GM23248 (cell line): ENCODE measurements around the gene ADAMTS15. TPM values are rescaled to one million over a fixed set of nuclear protein-coding genes. Genes with fewer than 3 reads are reported as not detected.

Experiments used
- DNase-seq: peaks from one replicate; pipeline ENCODE4 v3.0.0-alpha.2; 2015
- H2AFZ ChIP-seq: fragments of 200-600 bp; sonication (generic); 2 replicates; pipeline ENCODE4 v1.6.1; 2016; ENCODE audit warnings: antibody characterized with exemption
- H3F3A ChIP-seq: fragments of 200-600 bp; sonication (generic); 2 replicates; pipeline ENCODE4 v1.6.1; 2016; ENCODE audit warnings: mild to moderate bottlenecking, antibody characterized with exemption, mixed run types; ENCODE audit not compliant: insufficient read depth
- H3K27ac ChIP-seq: fragments of 200-600 bp; sonication (generic); 2 replicates; pipeline ENCODE4 v1.5.1; 2016; ENCODE audit warnings: mild to moderate bottlenecking
- H3K27me3 ChIP-seq: fragments of 200-600 bp; sonication (generic); replicated peaks from 2 replicates; pipeline ENCODE4 v1.6.1; 2016; ENCODE audit warnings: mild to moderate bottlenecking; ENCODE audit not compliant: insufficient read depth
- H3K36me3 ChIP-seq: fragments of 200-600 bp; sonication (generic); 2 replicates; pipeline ENCODE4 v1.6.1; 2016; ENCODE audit warnings: low read depth, mild to moderate bottlenecking
- H3K4me1 ChIP-seq: fragments of 200-600 bp; sonication (generic); 2 replicates; pipeline ENCODE4 v1.6.1; 2016; ENCODE audit warnings: mild to moderate bottlenecking; ENCODE audit not compliant: insufficient read depth
- H3K4me2 ChIP-seq: fragments of 200-600 bp; sonication (generic); one replicate; pipeline ENCODE4 v1.6.1; 2016; ENCODE audit warnings: mild to moderate bottlenecking; ENCODE audit not compliant: unreplicated experiment
- H3K4me3 ChIP-seq: fragments of 200-600 bp; sonication (generic); 2 replicates; pipeline ENCODE4 v1.5.1; 2016; ENCODE audit warnings: mild to moderate bottlenecking
- H3K79me2 ChIP-seq: fragments of 200-600 bp; sonication (generic); 2 replicates; pipeline ENCODE4 v1.6.1; 2016; ENCODE audit warnings: mild to moderate bottlenecking; ENCODE audit not compliant: insufficient read depth
- H3K9ac ChIP-seq: fragments of 200-600 bp; sonication (generic); 2 replicates; pipeline ENCODE4 v1.6.1; 2016; ENCODE audit warnings: mild to moderate bottlenecking
- H3K9me2 ChIP-seq: fragments of 200-600 bp; sonication (generic); 2 replicates; pipeline ENCODE4 v1.6.1; 2016; ENCODE audit warnings: mixed run types, mild to moderate bottlenecking, moderate library complexity; ENCODE audit not compliant: insufficient read depth
- H3K9me3 ChIP-seq: fragments of 200-600 bp; sonication (generic); one replicate; pipeline ENCODE4 v1.6.1; 2017; ENCODE audit warnings: low read depth
- H4K20me1 ChIP-seq: fragments of 200-600 bp; sonication (generic); 2 replicates; pipeline ENCODE4 v1.6.0; 2016; ENCODE audit not compliant: insufficient read depth
- EZH2 ChIP-seq: fragments of 200-600 bp; sonication (generic); IDR thresholded peaks from 2 replicates; pipeline ENCODE4 v1.6.1; 2018; ENCODE audit warnings: antibody characterized with exemption, mild to moderate bottlenecking; ENCODE audit not compliant: insufficient read depth, poor library complexity, severe bottlenecking
- EZH2phosphoT487 ChIP-seq: fragments of 200-600 bp; sonication (generic); IDR thresholded peaks from 2 replicates; pipeline ENCODE4 v1.6.1; 2018; ENCODE audit warnings: antibody characterized with exemption, moderate library complexity, mild to moderate bottlenecking, low read depth; ENCODE audit not compliant: insufficient read depth
- WGBS, 2 experiments: methylation state at CpG; one replicate each; pipeline ENCODE4 v1.1.6; 2015 to 2017; ENCODE audit warnings: low lambda C conversion rate in 2 of 2, low coverage in 1 of 2; ENCODE audit errors: missing lambda C conversion rate in 2 of 2; 5-methylcytosine and 5-hydroxymethylcytosine counted together
- in situ Hi-C: fragments of 300-500 bp; cut with MboI; formaldehyde crosslinking; loops from 2 replicates; pipeline ENCODE4 v1.15.0; 2020
- polyA plus RNA-seq: library from polyadenylated mRNA; unstranded; fragments of >200 nt; fragmentation: Nextera tagmentation; extraction: Ambion mirVana; gene quantifications from 2 replicates; pipeline ENCODE4 v1.2.1, GENCODE V29; 2016
- total RNA-seq: library from RNA; depleted of rRNA; stranded (reverse); fragments of >200 nt; shearing (Covaris generic); gene quantifications from 2 replicates; pipeline ENCODE4 v1.2.3, GENCODE V29; 2014

ADAMTS15 gene
- total and polyA plus RNA-seq, 2 experiments from 2014 or later = 0.09 to 0.97 TPM

- TF ChIP-seq EZH2 = no peak
- TF ChIP-seq EZH2phosphoT487 = no peak
- H4K20me1 ChIP-seq = no peaks in the 10 kb centered on the region
- no peaks in the 10 kb centered on the region for H3K9me2 ChIP-seq
- peaks cover 14% of the 10 kb centered on the region for H3F3A ChIP-seq
- H3K4me1 ChIP-seq = peaks cover 17% of the 10 kb centered on the region
- H3K9me3 ChIP-seq = no peaks in the 10 kb centered on the region
- in situ Hi-C loops = no loop called here
- no peak overlapping the region for H3K27ac ChIP-seq
- no peak overlapping the region for H2AFZ ChIP-seq
- no peaks in the 10 kb centered on the region for H3K36me3 ChIP-seq
- DNase-seq = no peak
- no peak overlapping the region for H3K4me3 ChIP-seq
- no peak overlapping the region for H3K4me2 ChIP-seq
- no peak overlapping the region for H3K9ac ChIP-seq
- no peaks in the 10 kb centered on the region for H3K27me3 ChIP-seq
- no peaks in the 10 kb centered on the region for H3K79me2 ChIP-seq
- WGBS, 2 experiments = 94 to 95% methylated on average over 37 of the region's 37 CpGs
Measured at GRCh38 chr11:130415731-130416529, 32.5 kb upstream of the ADAMTS15 start.

GRCh38 chr11:130416530-130416882, 31.9 kb upstream of the ADAMTS15 start:
- TF ChIP-seq EZH2phosphoT487 (no peak), EZH2 (no peak)
- WGBS, 2 experiments = 91 to 94% methylated on average over 12 of the region's 12 CpGs
- H3K27me3 ChIP-seq = no peaks in the 10 kb centered on the region
- no peaks in the 10 kb centered on the region for H3K9me2 ChIP-seq
- peaks cover 17% of the 10 kb centered on the region for H3K4me1 ChIP-seq
- in situ Hi-C loops = no loop called here
- peaks cover 14% of the 10 kb centered on the region for H3F3A ChIP-seq
- H3K27ac ChIP-seq = no peak overlapping the region
- H3K4me2 ChIP-seq = no peak overlapping the region
- no peak for DNase-seq
- H3K9me3 ChIP-seq = no peaks in the 10 kb centered on the region
- no peak overlapping the region for H2AFZ ChIP-seq
- no peak overlapping the region for H3K4me3 ChIP-seq
- H3K36me3 ChIP-seq = no peaks in the 10 kb centered on the region
- H3K79me2 ChIP-seq = no peaks in the 10 kb centered on the region
- H4K20me1 ChIP-seq = no peaks in the 10 kb centered on the region
- H3K9ac ChIP-seq = no peak overlapping the region

GRCh38 chr11:130416906-130417305, 31.5 kb upstream of the ADAMTS15 start:
- WGBS, 2 experiments = 95% methylated on average over 11 of the region's 11 CpGs

GRCh38 chr11:130418210-130418609, 30.2 kb upstream of the ADAMTS15 start:
- TF ChIP-seq EZH2 (no peak), EZH2phosphoT487 (no peak)

More at GRCh38 chr11:130416906-130417305, 31.5 kb upstream of the ADAMTS15 start:
- Histone ChIP-seq H3K9ac (no peak overlapping the region), H3K27me3 (no peaks in the 10 kb centered on the region), H3K4me1 (peaks cover 17% of the 10 kb centered on the region), H3K4me2 (no peak overlapping the region), H3K36me3 (no peaks in the 10 kb centered on the region), H3K79me2 (no peaks in the 10 kb centered on the region), H3F3A (peaks cover 14% of the 10 kb centered on the region), H3K9me2 (no peaks in the 10 kb centered on the region), H3K9me3 (no peaks in the 10 kb centered on the region), H3K4me3 (no peak overlapping the region), H3K27ac (no peak overlapping the region), H2AFZ (no peak overlapping the region), H4K20me1 (no peaks in the 10 kb centered on the region)
- TF ChIP-seq EZH2 = no peak
- no peak for TF ChIP-seq EZH2phosphoT487
- in situ Hi-C loops = no loop called here
- no peak for DNase-seq

More at GRCh38 chr11:130418210-130418609, 30.2 kb upstream of the ADAMTS15 start:
- Histone ChIP-seq H4K20me1 (no peaks in the 10 kb centered on the region), H3K79me2 (no peaks in the 10 kb centered on the region), H3F3A (peaks cover 7% of the 10 kb centered on the region), H3K4me3 (no peak overlapping the region), H3K27me3 (no peaks in the 10 kb centered on the region), H2AFZ (no peak overlapping the region), H3K36me3 (no peaks in the 10 kb centered on the region), H3K4me2 (no peak overlapping the region), H3K9me3 (no peaks in the 10 kb centered on the region), H3K4me1 (peaks cover 9% of the 10 kb centered on the region), H3K27ac (no peak overlapping the region), H3K9me2 (no peaks in the 10 kb centered on the region), H3K9ac (no peak overlapping the region)
- 79 to 80% methylated on average over 5 of the region's 5 CpGs for WGBS, 2 experiments
- in situ Hi-C loops = no loop called here
- DNase-seq = no peak
